CD14-positive monocyte (primary cell): Measurements from ENCODE around the gene TRUB2. TPM values are rescaled to one million over a fixed set of nuclear protein-coding genes. Genes with fewer than 3 reads are reported as not detected.
A peak's percentile ranks its signal among the peaks of the same experiment; 100 is the strongest.

Source experiments
- DNase-seq, 3 donors: peaks; one replicate each; pipeline ENCODE4 v3.0.0-alpha.2; 2011 to 2022
- H2AFZ ChIP-seq: 2 replicates; pipeline ENCODE4 v1.6.0; 2012; ENCODE audit warnings: mild to moderate bottlenecking, low read depth, low read length, inconsistent platforms; ENCODE audit not compliant: insufficient read depth, poor library complexity, severe bottlenecking
- H3K27ac ChIP-seq, 2 donors: 1 replicate in 1 of 2; 2 replicates in 1 of 2; pipeline ENCODE4 v1.5.1; 2012 to 2013; ENCODE audit warnings: low read length in 2 of 2, control low read depth in 1 of 2, inconsistent platforms in 1 of 2, low read depth in 1 of 2, mild to moderate bottlenecking in 1 of 2
- H3K27me3 ChIP-seq, 2 donors: one replicate each; pipeline versions ENCODE4 v1.6.0 to v1.6.1; 2011 to 2013; ENCODE audit warnings: low read length in 2 of 2; ENCODE audit not compliant: control insufficient read depth in 2 of 2, insufficient read depth in 2 of 2
- H3K36me3 ChIP-seq, 2 donors: replicated peaks in 1 of 2; 1 replicate in 1 of 2; 2 replicates in 1 of 2; pipeline versions ENCODE4 v1.5.1 to v1.6.1; 2012 to 2013; ENCODE audit warnings: low read length in 2 of 2, control low read depth in 1 of 2, inconsistent platforms in 1 of 2, mild to moderate bottlenecking in 1 of 2; ENCODE audit not compliant: insufficient read depth in 2 of 2, control insufficient read depth in 1 of 2
- H3K4me1 ChIP-seq, 2 donors: 1 replicate in 1 of 2; 2 replicates in 1 of 2; pipeline versions ENCODE4 v1.5.1 to v1.6.1; 2012 to 2013; ENCODE audit warnings: low read length in 2 of 2, control low read depth in 1 of 2, inconsistent platforms in 1 of 2, mild to moderate bottlenecking in 1 of 2, moderate library complexity in 1 of 2; ENCODE audit not compliant: insufficient read depth in 2 of 2, control insufficient read depth in 1 of 2
- H3K4me2 ChIP-seq: replicated peaks from 2 replicates; pipeline ENCODE3; 2012; ENCODE audit warnings: low read length, moderate library complexity, mild to moderate bottlenecking; ENCODE audit not compliant: poor library complexity, severe bottlenecking; ENCODE audit errors: extremely low read depth
- H3K4me3 ChIP-seq, 3 experiments: fragments of 200-600 bp in 1 of 3; sonication (generic) in 1 of 3; replicated peaks in 1 of 3; 1 replicate in 2 of 3; 2 replicates in 1 of 3; pipeline ENCODE4 v1.5.1; 2011 to 2013; ENCODE audit warnings: low read length in 3 of 3, mild to moderate bottlenecking in 3 of 3, control low read depth in 2 of 3, low read depth in 2 of 3, inconsistent platforms in 1 of 3, moderate library complexity in 1 of 3
- H3K79me2 ChIP-seq: 2 replicates; pipeline ENCODE4 v1.6.0; 2012; ENCODE audit warnings: mild to moderate bottlenecking, control low read depth, inconsistent platforms, low read length, moderate library complexity; ENCODE audit not compliant: insufficient read depth
- H3K9ac ChIP-seq: 2 replicates; pipeline ENCODE4 v1.6.0; 2017; ENCODE audit warnings: low read length, mild to moderate bottlenecking; ENCODE audit not compliant: insufficient read depth, poor library complexity, severe bottlenecking
- H3K9me3 ChIP-seq, 2 donors: replicated peaks in 1 of 2; 1 replicate in 1 of 2; 2 replicates in 1 of 2; pipeline versions ENCODE4 v1.5.1 to v1.6.1; 2012 to 2013; ENCODE audit warnings: low read length in 2 of 2, control low read depth in 1 of 2; ENCODE audit not compliant: control insufficient read depth in 1 of 2, insufficient read depth in 1 of 2
- H4K20me1 ChIP-seq: 2 replicates; pipeline ENCODE4 v1.6.0; 2012; ENCODE audit warnings: mild to moderate bottlenecking, low read length, control low read depth, moderate library complexity; ENCODE audit not compliant: insufficient read depth
- H3K27ac Mint-ChIP-seq, 7 donors: one replicate each; pipeline ENCODE4 v1.8.0; 2020; ENCODE audit warnings: mild to moderate bottlenecking in 7 of 7, mixed read lengths in 7 of 7, moderate library complexity in 6 of 7, inconsistent platforms in 2 of 7
- H3K27me3 Mint-ChIP-seq, 3 donors: one replicate each; pipeline ENCODE4 v1.8.0; 2021 to 2022; ENCODE audit warnings: low read depth in 3 of 3, mild to moderate bottlenecking in 3 of 3, mixed read lengths in 3 of 3, moderate library complexity in 3 of 3, inconsistent platforms in 1 of 3
- H3K36me3 Mint-ChIP-seq, 2 donors: one replicate each; pipeline ENCODE4 v1.8.0; 2020; ENCODE audit warnings: mixed read lengths in 2 of 2, inconsistent platforms in 1 of 2, mild to moderate bottlenecking in 1 of 2
- H3K4me1 Mint-ChIP-seq: one replicate; pipeline ENCODE4 v1.8.0; 2020; ENCODE audit warnings: mild to moderate bottlenecking, mixed read lengths
- H3K4me3 Mint-ChIP-seq, 2 donors: one replicate each; pipeline ENCODE4 v1.8.0; 2020; ENCODE audit warnings: mild to moderate bottlenecking in 2 of 2, mixed read lengths in 2 of 2, moderate library complexity in 1 of 2
- H3K9me3 Mint-ChIP-seq, 7 donors: one replicate each; pipeline ENCODE4 v1.8.0; 2020 to 2022; ENCODE audit warnings: mixed read lengths in 7 of 7, mild to moderate bottlenecking in 6 of 7, moderate library complexity in 6 of 7, inconsistent platforms in 2 of 7
- WGBS: methylation state at CpG from one replicate; pipeline ENCODE4 v1.1.5; 2013; ENCODE audit warnings: missing lambda C conversion rate; ENCODE audit not compliant: insufficient coverage; 5-methylcytosine and 5-hydroxymethylcytosine counted together
- intact Hi-C, 2 donors: fragments of 100-400 bp; cut with micrococcal nuclease; formaldehyde crosslinking; loops; one replicate each; pipeline versions ENCODE4 v1.15.0 to v1.15.1; 2023
- polyA plus RNA-seq, 3 donors: library from polyadenylated mRNA; depleted of rRNA in 1 of 3; unstranded in 2 of 3; stranded (reverse) in 1 of 3; fragments of 300-500 nt in 2 of 3; fragments of >200 nt in 1 of 3; fragmentation: Illumina TruSeq in 2 of 3; gene quantifications; 1 replicate in 2 of 3; 2 replicates in 1 of 3; pipeline ENCODE4 v1.2.3, GENCODE V29; 2012 to 2021
- TF ChIP-seq, protein P1 (sequence below): fragments of 200-600 bp; IDR thresholded peaks from one replicate; pipeline ENCODE4 v1.8.0; 2022; ENCODE audit warnings: antibody characterized with exemption, mild to moderate bottlenecking

Gene TRUB2
- polyA plus RNA-seq, 3 donors, result 5.9 to 17.0 (median 13.5) TPM

DNA sequence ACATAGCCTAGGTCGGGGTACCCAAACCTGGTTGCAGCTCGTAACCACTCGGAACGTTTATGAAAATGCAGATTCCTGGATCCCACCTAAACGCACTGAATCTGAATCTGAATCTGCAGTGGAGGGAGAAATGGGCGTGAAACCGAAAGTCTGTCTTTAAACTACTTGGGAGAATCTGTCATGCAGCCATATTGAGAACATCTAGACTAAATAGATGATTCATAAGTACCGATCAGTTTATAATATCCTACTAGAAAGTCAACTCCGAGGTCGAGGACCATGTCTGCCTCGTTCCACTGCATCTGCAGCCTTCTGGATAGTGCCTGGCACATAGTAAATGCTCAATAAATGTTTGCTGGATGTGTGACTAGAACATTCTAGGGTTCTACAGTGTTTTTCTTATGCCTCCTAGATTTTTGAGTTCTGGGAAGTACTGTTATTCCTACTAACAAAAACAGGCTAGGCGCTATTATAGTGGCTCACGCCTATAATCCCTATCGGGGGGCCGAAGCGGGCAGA lies 1.0 kb upstream of the TRUB2 start:
- TF ChIP-seq, protein P1, sequence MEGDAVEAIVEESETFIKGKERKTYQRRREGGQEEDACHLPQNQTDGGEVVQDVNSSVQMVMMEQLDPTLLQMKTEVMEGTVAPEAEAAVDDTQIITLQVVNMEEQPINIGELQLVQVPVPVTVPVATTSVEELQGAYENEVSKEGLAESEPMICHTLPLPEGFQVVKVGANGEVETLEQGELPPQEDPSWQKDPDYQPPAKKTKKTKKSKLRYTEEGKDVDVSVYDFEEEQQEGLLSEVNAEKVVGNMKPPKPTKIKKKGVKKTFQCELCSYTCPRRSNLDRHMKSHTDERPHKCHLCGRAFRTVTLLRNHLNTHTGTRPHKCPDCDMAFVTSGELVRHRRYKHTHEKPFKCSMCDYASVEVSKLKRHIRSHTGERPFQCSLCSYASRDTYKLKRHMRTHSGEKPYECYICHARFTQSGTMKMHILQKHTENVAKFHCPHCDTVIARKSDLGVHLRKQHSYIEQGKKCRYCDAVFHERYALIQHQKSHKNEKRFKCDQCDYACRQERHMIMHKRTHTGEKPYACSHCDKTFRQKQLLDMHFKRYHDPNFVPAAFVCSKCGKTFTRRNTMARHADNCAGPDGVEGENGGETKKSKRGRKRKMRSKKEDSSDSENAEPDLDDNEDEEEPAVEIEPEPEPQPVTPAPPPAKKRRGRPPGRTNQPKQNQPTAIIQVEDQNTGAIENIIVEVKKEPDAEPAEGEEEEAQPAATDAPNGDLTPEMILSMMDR, result no peak
- Histone ChIP-seq H4K20me1 (no peaks in the 10 kb centered on the region), H3K4me3 (peak overlapping the region; percentile 58 to 96 (median 76)), H3K79me2 (peaks cover 30% of the 10 kb centered on the region), H3K4me1 (peaks cover 20 to 23% of the 10 kb centered on the region in 2 donors), H3K27ac (peak overlapping the region; percentile 86), H3K36me3 (peaks cover 8 to 22% of the 10 kb centered on the region in 2 donors), H3K4me2 (peak overlapping the region; percentile 98), H2AFZ (peak overlapping the region; percentile 98), H3K9ac (peak overlapping the region; percentile 71), H3K27me3 (no peaks in the 10 kb centered on the region), H3K9me3 (no peaks in the 10 kb centered on the region)
- H3K4me3 Mint-ChIP-seq, result peak overlapping the region; percentile 90 to 95
- H3K36me3 Mint-ChIP-seq, result peaks cover 18 to 26% of the 10 kb centered on the region in 2 donors
- peak overlapping the region; percentile 25 to 99 (median 84) for H3K27ac Mint-ChIP-seq
- peaks cover 14% of the 10 kb centered on the region for H3K4me1 Mint-ChIP-seq
- H3K27me3 Mint-ChIP-seq, result peaks cover 0 to 3% (median 1%) of the 10 kb centered on the region in 3 donors
- no peak for DNase-seq
- H3K9me3 Mint-ChIP-seq, result no peaks in the 10 kb centered on the region
- 5% methylated on average over 8 of the region's 16 CpGs for WGBS
- intact Hi-C loops, result loop anchor here (2.0 to 10.0 kb wide), 5 partner anchors 18 to 134 kb away; partner anchors contain the start of genes GOLGA2 (in 2 of the 2), SWI5 (in 2 of the 2), URM1 (in 2 of the 2) and ODF2 (in 1 of the 2)

DNA sequence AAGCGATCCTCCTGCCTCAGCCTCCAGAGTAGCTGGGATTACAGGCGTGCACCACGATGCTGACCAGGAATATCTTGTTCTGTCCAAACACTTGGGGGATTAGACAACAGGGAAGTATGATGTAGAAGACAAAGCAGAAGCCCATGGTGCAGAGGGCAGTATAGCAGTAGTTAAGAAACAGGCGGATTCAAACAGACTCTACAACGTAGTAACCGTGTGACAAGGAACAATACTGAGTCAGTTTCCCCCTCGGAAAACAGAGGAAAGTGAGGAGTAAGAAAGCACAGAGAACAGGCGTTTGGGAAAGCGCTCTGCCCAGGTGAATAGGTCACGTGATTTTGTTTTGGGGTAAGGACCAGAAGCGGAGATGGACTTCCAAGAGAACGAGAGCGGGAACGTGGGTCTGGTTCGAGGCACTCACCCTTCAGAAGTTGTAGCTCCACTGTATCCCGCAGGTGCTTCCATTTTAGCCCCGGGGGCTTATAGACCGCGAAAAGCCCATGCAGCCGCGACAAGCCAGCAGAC lies 306 bp downstream of the TRUB2 start:
- intact Hi-C loops, result loop anchor here (2.0 to 10.0 kb wide), 5 partner anchors 19 to 135 kb away; partner anchors contain the start of genes GOLGA2 (in 2 of the 2), SWI5 (in 2 of the 2), URM1 (in 2 of the 2) and ODF2 (in 1 of the 2)
- peak overlapping the region; percentile 71 for H3K9ac ChIP-seq
- no peaks in the 10 kb centered on the region for H4K20me1 ChIP-seq
- peak overlapping the region; percentile 58 to 96 (median 76) for H3K4me3 ChIP-seq
- peak overlapping the region in 1 of 2 donors; percentile 86 for H3K27ac ChIP-seq
- Mint-ChIP-seq H3K4me3 (peak overlapping the region; percentile 90 to 95), H3K4me1 (peaks cover 14% of the 10 kb centered on the region), H3K9me3 (no peaks in the 10 kb centered on the region), H3K27ac (peak overlapping the region; percentile 95 to 99 (median 97)), H3K27me3 (peaks cover 0 to 3% (median 0%) of the 10 kb centered on the region in 3 donors), H3K36me3 (peaks cover 19 to 22% of the 10 kb centered on the region in 2 donors)
- H3K27me3 ChIP-seq, result no peaks in the 10 kb centered on the region
- H2AFZ ChIP-seq, result peak overlapping the region; percentile 98
- 3% methylated on average over 21 of the region's 21 CpGs for WGBS
- DNase-seq, result no peak
- peaks cover 15 to 21% of the 10 kb centered on the region in 2 donors for H3K36me3 ChIP-seq
- TF ChIP-seq, protein P1, result no peak
- H3K79me2 ChIP-seq, result peaks cover 30% of the 10 kb centered on the region
- peaks cover 20 to 23% of the 10 kb centered on the region in 2 donors for H3K4me1 ChIP-seq
- H3K4me2 ChIP-seq, result peak overlapping the region; percentile 98
- H3K9me3 ChIP-seq, result no peaks in the 10 kb centered on the region
